Stimulated activated CD4-positive, alpha-beta T cell treated with anti-CD3 and anti-CD28 coated beads, Interleukin-1b, Interleukin-23, amount 100 ng/mL, for 24 hours (primary cell): ENCODE data around the gene ACADVL.
A peak's percentile ranks its signal among the peaks of the same experiment; 100 is the strongest.
"Not testable (repeated sequence)": the region's sequence is repeated elsewhere in the genome, so short reads cannot be mapped to it uniquely, and the experiment has no call there.

Experiments
- DNase-seq, 4 experiments: peaks; one replicate each; pipeline ENCODE4 v3.0.0-alpha.2; 2020; ENCODE audit warnings: low read depth in 4 of 4, low spot score in 1 of 4

Gene ACADVL

GRCh38 chr17:7234083-7234951 lies 14.6 kb downstream of the ACADVL start, which contains the start of gene DVL2:
Gene DVL2 (minus strand): TSS chr17:7234517. CDS start chr17:7234262, 255 bp downstream.
- peak; percentile 86 to 94 (median 88) for DNase-seq

GRCh38 chr17:7235693-7236665 lies 16.2 kb downstream of the ACADVL start:
- no peak for DNase-seq

GRCh38 chr17:7236808-7237207 lies 17.1 kb downstream of the ACADVL start:
- no peak for DNase-seq

- no peak for DNase-seq
Measured at GRCh38 chr17:7237266-7237760, 17.6 kb downstream of the ACADVL start.

GRCh38 chr17:7237761-7238419 lies 18.2 kb downstream of the ACADVL start:
- DNase-seq = peak; percentile 69 to 87 (median 82)

GRCh38 chr17:7238420-7239090 lies 18.8 kb downstream of the ACADVL start:
- DNase-seq = no peak

- DNase-seq = peak; percentile 83 to 97 (median 94)
Measured at GRCh38 chr17:7239091-7240027, 19.6 kb downstream of the ACADVL start, which contains the start of gene PHF23. Gene PHF23 (minus strand): TSS chr17:7239457. CDS start chr17:7239279, 178 bp downstream.

- DNase-seq = no peak
Measured at GRCh38 chr17:7240375-7240774, 20.6 kb downstream of the ACADVL start.

- no peak for DNase-seq
Measured at GRCh38 chr17:7241090-7241733, 21.5 kb downstream of the ACADVL start.

- DNase-seq = peak; percentile 85 to 91 (median 88)
Measured at GRCh38 chr17:7241783-7242716, 22.3 kb downstream of the ACADVL start, which contains the start of gene GABARAP. Gene GABARAP (minus strand): TSS chr17:7242449. CDS start chr17:7242330, 119 bp downstream.

GRCh38 chr17:7242717-7243452 lies 23.1 kb downstream of the ACADVL start:
- DNase-seq = peak; percentile 76 to 88 (median 82)

- no peak for DNase-seq
Measured at GRCh38 chr17:7243453-7243729, 23.7 kb downstream of the ACADVL start.

GRCh38 chr17:7243838-7244237 lies 24.1 kb downstream of the ACADVL start:
- DNase-seq = not testable (repeated sequence)

- no peak for DNase-seq
Measured at GRCh38 chr17:7246779-7247178, 27.0 kb downstream of the ACADVL start.

- DNase-seq = no peak
Measured at GRCh38 chr17:7248796-7249195, 29.1 kb downstream of the ACADVL start.

- no peak for DNase-seq
Measured at GRCh38 chr17:7249214-7249613, 29.5 kb downstream of the ACADVL start.

GRCh38 chr17:7249830-7250229 lies 30.1 kb downstream of the ACADVL start:
- DNase-seq = no peak
